Measurements from ENCODE around the gene SMIM41.

DNA sequence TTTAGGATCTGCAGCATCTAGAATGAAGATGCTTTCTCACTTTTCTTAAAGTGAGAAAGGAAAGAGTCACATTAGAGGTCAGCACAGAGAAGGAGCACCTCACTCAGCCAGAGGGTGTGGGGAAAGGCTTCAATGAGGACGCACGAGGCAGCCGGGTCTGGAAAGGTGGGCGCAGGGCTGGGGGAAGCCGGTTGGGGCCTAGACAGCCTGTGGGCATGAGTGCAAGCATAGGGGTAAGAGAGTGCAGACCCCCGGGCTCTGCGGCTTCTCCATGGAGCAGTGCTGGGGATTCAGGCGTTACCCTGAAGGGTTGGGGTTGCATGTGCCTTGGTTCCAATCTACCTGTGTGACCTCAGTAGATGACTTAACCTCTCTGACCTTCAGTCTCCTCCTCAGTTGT lies 62.4 kb downstream of the SMIM41 start:
- no peak for TF ChIP-seq POLR2A (IDR thresholded peaks at IDR 0.05)
- TF ChIP-seq, protein P1, sequence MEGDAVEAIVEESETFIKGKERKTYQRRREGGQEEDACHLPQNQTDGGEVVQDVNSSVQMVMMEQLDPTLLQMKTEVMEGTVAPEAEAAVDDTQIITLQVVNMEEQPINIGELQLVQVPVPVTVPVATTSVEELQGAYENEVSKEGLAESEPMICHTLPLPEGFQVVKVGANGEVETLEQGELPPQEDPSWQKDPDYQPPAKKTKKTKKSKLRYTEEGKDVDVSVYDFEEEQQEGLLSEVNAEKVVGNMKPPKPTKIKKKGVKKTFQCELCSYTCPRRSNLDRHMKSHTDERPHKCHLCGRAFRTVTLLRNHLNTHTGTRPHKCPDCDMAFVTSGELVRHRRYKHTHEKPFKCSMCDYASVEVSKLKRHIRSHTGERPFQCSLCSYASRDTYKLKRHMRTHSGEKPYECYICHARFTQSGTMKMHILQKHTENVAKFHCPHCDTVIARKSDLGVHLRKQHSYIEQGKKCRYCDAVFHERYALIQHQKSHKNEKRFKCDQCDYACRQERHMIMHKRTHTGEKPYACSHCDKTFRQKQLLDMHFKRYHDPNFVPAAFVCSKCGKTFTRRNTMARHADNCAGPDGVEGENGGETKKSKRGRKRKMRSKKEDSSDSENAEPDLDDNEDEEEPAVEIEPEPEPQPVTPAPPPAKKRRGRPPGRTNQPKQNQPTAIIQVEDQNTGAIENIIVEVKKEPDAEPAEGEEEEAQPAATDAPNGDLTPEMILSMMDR (IDR thresholded peaks at IDR 0.05) = no peak
- no peak for TF ChIP-seq POLR2AphosphoS5 (IDR thresholded peaks at IDR 0.05; ENCODE audit: insufficient read depth in 1 of 2, low read depth in 1 of 2)
